Measurements from ENCODE around the gene SDK1. TPM values are rescaled to one million over a fixed set of nuclear protein-coding genes. Genes with fewer than 3 reads are reported as not detected.

SDK1 gene
- total and polyA plus RNA-seq, 2 of the 8 experiments (the other 6 are each of a cell fraction or from before 2014, with no cell fraction given): 3.3 to 7.2 TPM

DNA sequence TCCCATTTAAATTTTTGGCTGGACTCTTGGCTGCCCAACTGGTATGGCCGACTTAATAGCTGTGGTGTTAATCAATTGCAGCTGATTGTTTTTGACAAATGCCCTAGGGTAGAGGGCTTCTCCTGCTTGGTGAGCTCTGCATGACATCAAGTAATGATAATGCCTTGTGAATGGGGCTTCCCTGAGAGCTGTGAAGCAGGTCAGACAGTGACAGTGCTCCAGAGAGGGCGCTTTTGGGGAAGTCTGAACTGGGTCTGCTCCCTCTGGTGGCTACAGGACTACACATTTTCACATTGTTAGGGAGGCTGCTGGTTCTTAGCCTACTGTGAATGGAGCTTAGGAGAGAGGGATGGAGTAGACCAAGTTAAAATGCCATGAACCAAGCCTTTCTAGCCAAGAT lies 98.8 kb downstream of the SDK1 start (continued):
- peak; percentile 89 for TF ChIP-seq NANOG (IDR thresholded peaks at IDR 0.05; ENCODE audit: insufficient read depth, low read depth, low read length, poor library complexity, severe bottlenecking)
- peak; percentile 58 to 98 (median 95) for TF ChIP-seq CTCF (IDR thresholded peaks at IDR 0.05; ENCODE audit: control extremely low read depth in 1 of 3, insufficient read depth in 1 of 3, low read depth in 1 of 3, low read length in 3 of 3)
- no peak for TF ChIP-seq KDM4A (IDR thresholded peaks at IDR 0.05; ENCODE audit: low read depth, low read length, severe bottlenecking)
- peak in 1 of 2 experiments; percentile 85; a peak in 1 of 4 replicates for TF ChIP-seq HDAC2 (IDR thresholded peaks at IDR 0.05; ENCODE audit: borderline replicate concordance in 1 of 2, low read depth in 2 of 2, low read length in 2 of 2)
- TF ChIP-seq ATF2 (IDR thresholded peaks at IDR 0.05; ENCODE audit: low read length): peak; percentile 92
- 0 out of 2 replicates have a peak, but pooled peaks have one; percentile 45 for TF ChIP-seq SP1 (IDR thresholded peaks at IDR 0.05; ENCODE audit: low read depth, low read length)
- peak; percentile 53; the same call in 1 of the 2 replicates for TF ChIP-seq YY1 (IDR thresholded peaks at IDR 0.05; ENCODE audit: low read depth, low read length)
